Measurements from ENCODE around the gene IGFBP4. TPM values are rescaled to one million over a fixed set of nuclear protein-coding genes. Genes with fewer than 3 reads are reported as not detected.

IGFBP4 gene
- total and polyA plus RNA-seq, 2 of the 4 experiments (the other 2 are of a cell fraction) = 308 to 1,187 TPM

GRCh38 chr17:40474419-40475002, 31.3 kb downstream of the IGFBP4 start (continued):
- TF ChIP-seq POLR2A (IDR thresholded peaks at IDR 0.05; ENCODE audit: low read depth, low read length) = no peak

- Histone ChIP-seq H3K27ac (ENCODE audit: insufficient read depth, low read length) (peak overlapping the region; percentile 40), H3K79me1 (ENCODE audit: low read depth in 1 of 2, low read length in 2 of 2) (peaks cover 0 to 19% of the 10 kb centered on the region in 2 experiments; a peak in 2 of 4 replicates), H2AK5ac (ENCODE audit: low read depth, low read length) (peak overlapping the region; percentile 96), H3K18ac (ENCODE audit: low read depth, low read length) (peak overlapping the region; percentile 31), H2BK15ac (ENCODE audit: low read depth, low read length) (peak overlapping the region; percentile 83; the same call in 2 of the 3 replicates), H3K56ac (ENCODE audit: extremely low read depth, insufficient read depth, low read length) (peak overlapping the region; percentile 43; the same call in 1 of the 2 replicates), H3K4ac (ENCODE audit: low read depth, low read length) (peak overlapping the region; percentile 96), H3K4me1 (ENCODE audit: control insufficient read depth, insufficient read depth, low read length) (peaks cover 25% of the 10 kb centered on the region), H2BK5ac (ENCODE audit: low read depth, low read length, poor library complexity, severe bottlenecking) (peak overlapping the region; percentile 49), H3K23ac (ENCODE audit: low read depth, low read length) (peak overlapping the region; percentile 77; the same call in 1 of the 2 replicates), H4K8ac (ENCODE audit: low read depth in 2 of 2, low read length in 2 of 2) (peak overlapping the region; percentile 83 to 93), H3K36me3 (ENCODE audit: control insufficient read depth, insufficient read depth, low read length) (no peaks in the 10 kb centered on the region), H3K4me3 (ENCODE audit: insufficient read depth, low read depth, low read length) (no peak overlapping the region), H4K5ac (ENCODE audit: low read depth, low read length) (peak overlapping the region; percentile 48), H3K27me3 (ENCODE audit: control insufficient read depth, insufficient read depth, low read length) (no peaks in the 10 kb centered on the region), H2AK9ac (replicated peaks; ENCODE audit: low read depth, low read length, poor library complexity) (peak overlapping the region; percentile 90), H3K9ac (ENCODE audit: low read depth, low read length) (peak overlapping the region; percentile 47), H2BK20ac (ENCODE audit: low read depth, low read length) (peak overlapping the region; percentile 87), H2AFZ (replicated peaks; ENCODE audit: low read length, poor library complexity) (peak overlapping the region; percentile 95), H3K9me1 (ENCODE audit: insufficient read depth, low read length) (peaks cover 24% of the 10 kb centered on the region), H3K14ac (replicated peaks; ENCODE audit: low read depth, low read length) (peak overlapping the region; percentile 90), H2BK120ac (ENCODE audit: low read depth, low read length) (peak overlapping the region; percentile 97), H4K91ac (ENCODE audit: insufficient read depth, low read depth, low read length) (peak overlapping the region; percentile 96), H4K20me1 (ENCODE audit: insufficient read depth, low read length) (no peaks in the 10 kb centered on the region), H3K9me3 (ENCODE audit: control insufficient read depth, insufficient read depth, low read length) (no peaks in the 10 kb centered on the region), H3K4me2 (ENCODE audit: low read depth, low read length) (no peak overlapping the region)
- BruUV-seq (replicated peaks) = no TSS peak
- DNase-seq (no peak), ATAC-seq (ENCODE audit: low read depth) (no peak)
- TF ChIP-seq RAD21 (IDR thresholded peaks at IDR 0.05; ENCODE audit: low read length) = no peak
- no peak for TF ChIP-seq USF2 (IDR thresholded peaks at IDR 0.05; ENCODE audit: low read depth, low read length)
- TF ChIP-seq NFE2L2 (IDR thresholded peaks at IDR 0.05; ENCODE audit: low read depth, low read length) = no peak
- no peak for TF ChIP-seq FOS (IDR thresholded peaks at IDR 0.05; ENCODE audit: low read depth, low read length)
- TF ChIP-seq CHD1 (IDR thresholded peaks at IDR 0.05; ENCODE audit: low read depth, low read length) = no peak
- no peak for TF ChIP-seq BHLHE40 (IDR thresholded peaks at IDR 0.05; ENCODE audit: low read depth, low read length)
- TF ChIP-seq RFX5 (IDR thresholded peaks at IDR 0.05; ENCODE audit: low read depth, low read length) = no peak
- TF ChIP-seq SMC3 (IDR thresholded peaks at IDR 0.05; ENCODE audit: low read depth, low read length) = no peak
- TF ChIP-seq POLR2A (IDR thresholded peaks at IDR 0.05; ENCODE audit: low read depth, low read length) = no peak
- TF ChIP-seq MAZ (IDR thresholded peaks at IDR 0.05; ENCODE audit: borderline replicate concordance, low read depth, low read length) = no peak
- TF ChIP-seq MAFK (IDR thresholded peaks at IDR 0.05; ENCODE audit: low read depth, low read length) = no peak
- no peak for TF ChIP-seq CTCF (conservative IDR thresholded peaks at IDR 0.05; ENCODE audit: low read depth, low read length)
- in situ Hi-C loops (cut with MboI; ENCODE audit: low sequenced_read_pairs) = no loop called here
- WGBS, 2 experiments (ENCODE audit: extremely low coverage in 2 of 2, insufficient read length in 1 of 2) = 89% methylated on average over 5 of the region's 18 CpGs; no CpG with 5 or more reads in 1 of the 2 experiments
- POLR2A ChIA-PET (ENCODE audit: unreplicated experiment) = interaction anchor here (0.5 to 1.2 kb wide), 4 partner anchors 11 to 30 kb away, joined by 3 to 6 read pairs (median 4); no protein-coding TSS in a partner anchor
- dilution Hi-C loops (cut with HindIII; ENCODE audit: low sequenced_read_pairs, unreplicated experiment) = no loop called here
- CTCF ChIA-PET = interaction anchor here (0.6 to 1.7 kb wide), 14 partner anchors 10 to 85 kb away, joined by 3 to 19 read pairs (median 6); partner anchors contain the start of gene IGFBP4
- intact Hi-C loops (cut with micrococcal nuclease) = no loop called here
These were observed 32.1 kb downstream of the IGFBP4 start for GRCh38 chr17:40475234-40475908.
